GM21717 (cell line): ENCODE results near the gene TACR1.
"Not testable (repeated sequence)": the region's sequence is repeated elsewhere in the genome, so short reads cannot be mapped to it uniquely, and the experiment has no call there.

Experiments
- ATAC-seq: cut with Tn5 transposase; IDR thresholded peaks from one replicate; pipeline ENCODE4 v1.9.1; 2021; ENCODE audit warnings: mild to moderate bottlenecking, moderate library complexity; ENCODE audit not compliant: unreplicated experiment

Gene TACR1

DNA sequence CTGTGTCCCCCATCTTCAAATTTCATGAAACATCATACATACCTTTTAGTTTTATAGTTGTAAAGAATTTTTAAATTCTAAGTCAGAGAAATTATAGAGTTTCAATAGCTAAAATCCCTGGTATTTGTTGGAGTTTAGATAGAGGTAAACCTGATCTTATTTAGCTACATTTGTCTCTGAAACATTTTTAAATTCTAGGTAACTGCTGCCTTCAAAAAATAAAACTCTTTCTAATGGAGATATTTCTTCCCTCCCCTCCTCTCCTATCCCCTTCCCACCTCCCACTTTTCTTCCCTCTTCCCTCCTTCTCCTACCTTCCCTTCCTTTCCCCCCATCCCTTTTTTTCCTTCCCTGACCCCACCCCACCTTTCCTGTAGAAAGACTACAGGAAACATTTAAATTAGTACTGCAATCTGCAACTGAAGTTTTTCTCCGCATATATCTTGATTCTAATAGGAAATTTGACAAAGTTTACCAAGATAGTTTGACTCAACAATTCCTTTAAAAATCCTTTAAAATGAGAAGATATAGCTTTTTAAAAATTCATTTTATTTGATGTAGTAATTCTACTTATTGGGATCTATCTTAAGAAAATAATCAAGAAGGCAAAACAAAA lies 4.1 kb downstream of the TACR1 start:
- no peak for ATAC-seq

DNA sequence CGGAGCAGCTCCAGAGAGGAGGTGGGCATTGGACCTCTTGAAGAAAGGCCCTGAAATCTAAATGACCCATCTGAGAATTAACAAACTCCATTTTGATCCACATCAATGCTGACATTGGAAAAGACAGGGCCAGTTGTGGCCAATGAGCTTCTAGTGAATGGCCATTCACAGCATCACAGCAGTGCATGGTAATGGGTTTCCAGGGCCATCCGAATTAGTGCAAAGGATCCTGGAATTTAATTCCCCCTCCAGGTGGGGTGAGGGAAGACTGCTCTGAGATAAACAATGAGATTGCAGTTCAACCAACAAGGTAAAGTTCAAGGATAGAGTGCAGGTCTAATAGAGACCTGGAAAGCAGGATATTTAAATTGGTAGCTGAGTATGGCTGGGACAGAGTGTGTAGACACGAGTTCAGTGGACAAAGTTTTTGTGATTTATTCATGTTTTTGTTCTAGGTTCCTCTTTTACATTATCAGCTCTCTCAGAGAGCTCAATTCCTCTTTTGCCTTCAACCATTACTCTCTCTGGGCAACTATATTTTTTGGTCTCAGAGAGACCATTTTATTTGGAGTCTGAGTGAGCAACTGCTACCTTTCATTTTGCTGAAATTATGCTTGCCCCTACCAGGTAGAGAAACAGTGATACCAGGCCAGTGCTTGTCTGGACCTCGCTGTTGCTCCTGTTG lies 5.0 kb downstream of the TACR1 start:
- no peak for ATAC-seq

DNA sequence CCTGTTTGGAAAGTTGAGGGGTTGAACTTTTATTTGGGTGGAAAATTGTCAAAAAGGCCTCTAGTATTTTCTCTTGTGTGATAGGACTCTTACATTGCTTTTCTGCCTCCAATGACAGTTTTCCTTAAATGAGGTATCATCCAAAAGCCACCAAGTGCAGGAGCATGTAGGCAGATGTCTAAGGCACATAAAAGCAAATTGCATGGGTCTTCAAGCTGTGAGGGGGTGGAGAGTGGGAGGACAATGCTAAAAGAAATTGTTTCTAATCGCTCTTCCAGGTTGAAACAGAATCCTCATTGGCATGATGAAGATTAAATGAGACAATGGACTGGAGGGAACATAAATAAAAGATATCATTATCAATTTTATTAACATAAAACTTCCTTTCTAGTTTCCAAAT lies 6.8 kb downstream of the TACR1 start:
- ATAC-seq, result no peak

DNA sequence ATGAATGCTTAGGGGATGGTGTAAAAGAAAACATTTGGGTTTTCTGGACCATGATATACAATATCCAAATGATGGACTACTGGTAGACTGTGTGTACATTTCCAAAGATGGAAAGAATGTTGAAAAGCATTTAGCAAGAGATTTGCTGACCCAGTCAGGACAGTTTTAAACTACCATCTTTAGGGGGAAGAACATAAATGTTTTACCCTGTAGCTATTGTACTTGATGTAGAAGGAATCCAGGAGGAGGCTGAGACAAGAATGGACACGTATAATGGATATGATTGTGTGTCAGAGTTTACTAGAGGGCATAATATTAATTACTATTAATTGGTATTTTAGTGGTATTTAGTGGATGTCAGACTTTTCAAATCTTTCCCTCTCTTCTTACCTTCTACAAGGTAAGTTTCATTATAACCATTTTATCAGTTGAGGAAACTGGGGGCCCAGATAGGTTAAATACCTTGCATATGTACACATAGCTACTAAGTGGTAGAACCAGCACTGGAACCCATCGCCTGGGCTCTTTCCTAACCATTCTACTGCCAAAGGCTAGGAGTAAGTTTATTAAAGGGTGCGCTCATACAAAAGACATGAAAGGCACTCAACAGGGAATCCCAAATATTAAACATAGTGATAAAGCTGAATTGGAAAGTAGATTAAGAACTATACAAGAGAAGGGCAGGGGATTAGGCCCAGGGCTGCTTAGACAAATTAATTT lies 8.9 kb downstream of the TACR1 start:
- ATAC-seq, result no peak

DNA sequence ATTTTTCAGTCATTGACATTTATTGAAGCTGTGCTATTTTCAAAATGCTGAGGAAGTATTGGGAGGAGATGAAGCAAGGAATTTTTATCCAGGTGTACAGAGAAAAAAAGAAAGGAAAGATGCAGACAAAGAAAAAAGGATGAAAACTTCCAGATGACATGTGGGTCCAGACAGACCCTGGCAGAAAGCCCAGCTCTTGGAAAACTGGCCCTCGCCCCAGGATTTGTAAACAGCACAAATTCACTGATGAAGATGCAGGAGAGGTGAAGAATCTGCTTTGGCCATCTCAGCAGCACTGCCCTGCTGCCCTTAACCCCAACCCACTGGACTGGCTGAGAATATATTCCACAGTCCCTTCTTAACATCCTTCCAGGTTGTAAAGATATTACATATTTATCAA lies 12.5 kb downstream of the TACR1 start:
- ATAC-seq, result no peak

DNA sequence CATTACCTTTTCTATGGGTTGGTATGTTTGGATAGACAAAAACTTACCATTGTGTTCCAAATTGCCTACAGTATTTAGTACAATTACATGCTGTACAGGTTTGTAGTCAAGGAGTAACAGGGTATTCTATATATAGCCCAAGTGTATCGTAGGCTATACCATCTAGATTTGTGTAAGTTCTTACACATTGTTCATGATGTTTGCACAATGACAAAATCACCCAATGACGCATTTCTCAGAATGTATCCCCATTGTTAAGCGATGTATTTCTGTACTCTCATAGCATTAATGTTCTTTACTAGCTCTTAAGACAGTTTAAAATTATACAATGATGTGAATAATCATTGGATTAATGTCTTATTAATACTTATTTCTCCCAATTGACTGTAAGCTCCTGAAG lies 16.7 kb downstream of the TACR1 start:
- no peak for ATAC-seq

DNA sequence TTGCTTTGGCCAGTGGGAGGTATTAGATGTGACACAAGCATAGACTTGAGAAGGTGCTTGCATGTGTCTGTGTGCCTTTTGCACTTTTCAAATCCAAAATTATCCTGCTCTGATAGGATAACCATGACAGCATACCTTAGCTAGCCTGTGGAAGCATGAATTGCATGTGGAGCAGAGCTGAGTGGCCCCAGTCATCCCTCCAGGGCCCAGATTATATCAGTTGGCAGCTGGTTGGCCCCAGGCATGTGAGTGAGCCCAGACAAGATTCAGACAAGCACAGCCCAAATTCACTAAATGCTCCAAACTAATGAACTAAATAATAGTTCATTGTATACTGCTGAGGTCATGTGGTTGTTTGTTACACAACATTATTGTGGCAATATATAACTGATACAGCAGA lies 18.8 kb downstream of the TACR1 start:
- no peak for ATAC-seq

DNA sequence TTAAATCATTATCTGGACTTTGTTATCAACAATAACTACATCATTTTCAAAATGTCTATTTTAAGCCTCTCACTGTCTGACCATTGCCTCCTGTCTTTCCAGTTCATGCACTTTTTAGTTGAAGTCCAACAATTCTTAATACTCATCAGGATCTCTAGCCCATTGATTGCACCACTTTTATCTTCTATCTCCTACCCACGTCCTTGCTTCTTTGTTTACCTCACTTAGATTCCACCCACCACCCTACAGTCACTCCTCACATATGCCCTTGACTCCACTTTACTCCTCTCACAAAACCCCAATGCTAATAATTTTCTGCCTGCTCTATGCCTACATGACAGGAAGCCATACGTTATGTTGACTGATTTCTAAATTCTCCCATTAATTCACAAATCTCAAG lies 21.9 kb downstream of the TACR1 start:
- ATAC-seq, result no peak

DNA sequence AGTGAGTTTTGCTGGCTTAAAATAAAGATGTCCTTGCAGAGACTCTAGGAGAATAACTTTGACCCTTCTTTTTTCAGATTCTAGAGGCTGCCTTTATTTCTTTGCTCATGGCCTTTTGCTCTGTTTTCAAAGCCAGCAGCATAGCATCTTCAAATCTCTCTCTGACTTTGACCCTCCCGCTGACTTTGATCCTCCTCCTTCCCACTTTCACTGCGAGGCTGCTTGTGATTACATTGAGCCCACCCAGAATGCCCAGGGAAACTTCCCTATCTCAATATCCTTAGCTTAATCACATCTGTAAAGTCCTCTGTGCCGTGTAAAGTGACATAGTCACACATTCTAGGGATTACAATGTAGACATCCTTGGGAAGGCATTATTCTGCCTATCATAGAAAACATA lies 23.9 kb downstream of the TACR1 start:
- no peak for ATAC-seq

DNA sequence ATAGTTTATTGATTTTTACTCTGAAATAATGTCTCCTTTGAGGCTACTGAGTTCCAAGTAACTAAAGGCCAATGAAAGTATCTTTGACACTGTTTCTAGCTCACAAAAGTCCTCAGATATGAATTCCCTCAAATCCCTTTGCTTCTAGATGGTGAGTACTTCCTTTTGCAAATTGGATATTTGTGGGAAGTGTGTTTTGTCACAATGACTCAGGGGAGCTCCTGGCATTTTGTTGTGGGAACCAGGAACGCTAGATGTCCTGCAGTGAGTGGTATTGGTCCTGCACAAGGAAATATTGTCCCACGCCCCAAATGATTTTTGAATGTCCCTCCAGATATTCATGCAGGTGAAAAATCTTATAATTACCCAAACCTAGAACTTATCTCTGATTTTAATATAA lies 24.3 kb downstream of the TACR1 start:
- ATAC-seq, result no peak

DNA sequence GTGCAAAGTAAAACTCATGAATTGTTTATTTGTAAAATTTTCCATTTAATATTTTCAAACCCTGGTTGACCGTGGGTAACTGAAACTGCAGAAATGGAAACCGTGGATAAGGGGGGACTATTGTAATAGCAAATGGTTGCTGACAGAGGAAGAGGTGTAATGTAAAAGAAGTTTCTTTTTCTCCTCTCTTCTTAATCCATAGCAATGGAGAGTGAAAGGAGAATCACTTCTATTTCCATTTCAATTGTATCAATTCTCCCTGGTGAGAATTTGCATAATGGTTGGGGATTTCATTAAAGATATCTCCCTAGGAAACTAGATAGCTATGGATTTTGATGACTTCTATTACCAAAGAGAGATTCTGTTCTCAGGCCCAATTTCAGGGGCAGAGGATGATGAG lies 24.8 kb downstream of the TACR1 start:
- no peak for ATAC-seq

DNA sequence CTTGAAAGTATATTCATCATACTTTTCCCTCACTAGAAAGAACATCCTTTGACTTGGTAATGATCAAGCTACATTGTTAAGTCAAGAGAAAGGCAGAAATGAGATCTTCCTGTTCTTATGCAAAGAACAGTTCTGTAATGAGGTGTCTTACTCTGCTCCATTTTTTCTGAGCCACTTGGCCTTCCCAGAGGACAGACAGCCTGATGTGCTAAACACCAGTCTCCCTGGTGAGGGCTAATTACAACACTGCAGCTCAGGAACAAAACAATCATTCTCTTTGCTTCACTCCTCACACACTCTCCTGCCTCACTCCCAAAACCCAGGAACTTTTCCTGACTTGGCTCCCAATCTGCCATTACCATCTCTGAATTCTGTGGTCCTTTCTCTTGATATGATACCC lies 25.6 kb downstream of the TACR1 start:
- ATAC-seq, result no peak

DNA sequence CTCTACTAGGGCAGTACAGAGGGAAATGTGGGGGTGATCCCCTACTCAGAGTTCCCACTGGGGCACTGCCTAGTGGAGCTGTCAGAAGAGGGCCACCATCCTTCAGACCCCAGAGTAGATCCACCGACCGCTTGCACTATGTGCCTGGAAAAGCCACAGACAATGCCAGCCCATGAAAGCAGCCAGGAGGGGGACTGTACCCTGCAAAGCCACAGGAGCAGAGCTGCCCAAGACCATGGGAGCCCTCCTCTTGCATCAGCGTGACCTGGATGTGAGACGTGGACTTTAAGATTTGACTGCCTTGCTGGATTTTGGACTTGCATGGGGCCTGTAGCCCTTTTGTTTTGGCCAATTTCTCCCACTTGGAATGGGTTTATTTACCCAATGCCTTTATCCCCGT lies 27.9 kb downstream of the TACR1 start:
- ATAC-seq, result not testable (repeated sequence)

DNA sequence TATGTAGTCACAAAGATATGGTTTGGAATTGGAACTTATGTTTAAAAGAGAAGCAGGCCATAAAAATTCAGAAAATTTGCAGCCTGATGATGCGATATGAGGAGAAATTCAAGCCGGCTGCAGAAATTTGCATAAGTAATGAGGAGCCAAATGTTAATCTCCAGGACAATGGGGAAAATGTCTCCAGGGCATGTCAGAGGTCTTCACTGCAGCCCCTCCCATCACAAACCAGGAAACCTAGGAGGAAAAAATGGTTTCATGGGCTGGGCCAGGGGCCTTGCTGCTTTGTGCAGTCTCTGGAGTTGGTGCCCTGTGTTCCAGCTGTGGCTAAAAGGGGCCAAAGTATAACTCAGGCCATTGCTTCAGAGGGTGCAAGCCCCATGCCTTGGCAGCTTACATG lies 28.4 kb downstream of the TACR1 start:
- ATAC-seq, result no peak

DNA sequence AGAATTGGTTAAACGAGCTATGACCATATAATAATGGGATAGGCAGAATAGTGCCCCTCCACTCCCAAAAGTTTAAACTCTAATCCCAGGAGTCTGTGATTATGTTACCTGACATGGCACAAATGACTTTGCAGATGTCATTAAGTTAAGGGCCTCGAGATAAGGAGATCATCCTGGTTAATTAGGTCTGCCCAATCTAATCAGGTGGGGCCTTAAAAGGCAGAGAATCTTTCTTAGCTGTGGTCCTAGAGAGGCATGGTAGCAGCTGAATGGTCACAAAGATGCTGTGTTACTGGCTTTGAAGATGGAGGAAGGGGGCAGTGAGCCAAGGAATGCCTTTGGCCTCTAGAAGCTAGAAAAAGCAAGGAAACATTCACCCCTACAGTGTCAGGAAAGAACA lies 31.1 kb downstream of the TACR1 start:
- ATAC-seq, result no peak

DNA sequence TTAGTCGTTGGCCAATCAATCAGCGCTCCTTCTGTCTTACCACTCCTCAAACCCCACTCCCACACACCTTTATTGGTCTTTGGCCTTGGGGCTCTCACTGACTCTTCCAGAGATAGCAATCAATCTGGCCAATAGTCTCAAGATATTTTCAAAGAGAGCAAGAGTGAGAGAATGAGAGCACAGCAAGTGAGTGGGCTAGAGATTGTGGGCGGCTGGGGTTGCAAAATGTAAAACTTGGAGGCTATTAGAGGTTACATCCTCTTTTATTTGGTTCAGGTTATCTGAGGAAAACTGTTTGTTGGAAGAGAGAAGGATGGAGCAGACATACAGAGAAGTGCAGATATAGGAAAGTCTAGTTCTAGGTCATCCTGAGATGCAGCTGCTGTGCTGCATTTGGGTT lies 32.8 kb downstream of the TACR1 start:
- ATAC-seq, result no peak

DNA sequence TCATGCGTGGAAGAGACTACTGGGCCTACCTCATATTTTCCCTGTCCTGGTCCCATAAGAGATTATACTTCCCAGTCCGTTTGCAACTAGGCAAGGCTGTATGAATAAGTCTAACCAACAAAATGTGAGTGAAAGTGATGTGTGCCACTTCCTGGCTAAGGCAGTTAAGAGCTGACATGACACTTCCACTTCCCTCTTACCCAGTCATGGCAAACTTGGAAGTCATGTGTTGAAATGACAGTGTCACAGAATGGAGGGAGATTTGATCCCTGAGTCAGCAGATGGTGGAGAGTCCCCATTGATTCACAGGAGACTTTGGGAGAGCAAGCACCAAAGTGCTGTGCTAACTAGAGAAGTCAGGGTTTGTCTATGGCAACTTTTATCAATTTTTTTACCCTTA lies 36.4 kb downstream of the TACR1 start:
- no peak for ATAC-seq

DNA sequence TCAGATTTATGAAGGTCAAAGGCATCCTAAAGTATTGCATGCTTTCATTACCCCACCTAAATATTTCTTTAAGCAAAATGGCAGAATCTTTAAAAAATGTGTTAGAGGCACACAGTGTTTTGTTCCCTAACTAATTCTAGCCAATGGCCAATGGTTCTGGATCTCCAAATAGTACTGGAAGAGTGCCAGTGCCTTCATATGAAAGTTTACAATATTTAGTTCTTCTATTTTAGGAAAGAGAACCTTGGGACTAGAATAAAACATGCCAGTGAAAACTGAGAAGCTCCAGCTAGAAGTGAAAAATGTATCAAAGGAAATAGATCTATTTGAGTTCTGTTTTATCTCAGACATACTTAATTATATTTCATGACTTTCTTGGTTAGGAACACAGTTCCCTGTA lies 37.1 kb downstream of the TACR1 start:
- no peak for ATAC-seq

DNA sequence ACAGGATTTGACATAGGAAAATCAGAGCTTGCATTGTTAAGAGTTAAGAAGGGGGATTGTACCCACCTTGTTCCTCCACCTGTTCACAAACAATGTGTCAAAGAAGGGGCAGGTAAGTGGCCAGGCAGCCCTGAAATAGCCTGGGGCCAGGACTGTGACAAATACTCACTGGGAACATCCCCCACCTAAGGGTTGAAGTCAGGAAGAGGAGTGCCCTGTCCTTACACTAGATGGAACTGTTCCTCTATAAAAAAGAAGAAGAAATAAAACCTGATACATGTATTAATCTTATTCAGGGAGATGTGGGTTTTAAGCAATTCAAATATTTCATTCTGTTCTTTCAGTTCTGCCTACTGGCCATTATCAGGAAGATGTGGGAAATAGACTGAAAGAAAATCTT lies 41.9 kb downstream of the TACR1 start:
- no peak for ATAC-seq

DNA sequence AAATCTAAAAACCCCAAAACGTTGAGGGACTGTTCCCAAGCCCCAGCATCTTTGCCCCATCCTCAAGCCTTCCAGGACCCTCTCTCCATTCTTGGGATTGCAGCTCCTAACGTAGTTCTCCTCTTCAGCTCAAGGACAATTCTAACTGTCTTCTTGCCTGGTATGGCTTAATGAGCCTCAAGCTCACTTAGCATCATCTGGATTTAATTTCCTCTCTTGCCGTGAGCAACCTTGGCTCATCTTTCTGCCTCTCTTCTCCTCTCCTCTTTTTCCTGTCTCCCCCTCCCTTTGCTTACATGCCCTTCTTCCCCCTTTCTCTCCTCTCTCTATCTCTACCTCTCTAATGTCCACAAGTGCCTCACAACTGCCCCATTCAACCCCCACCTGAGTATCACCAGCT lies 44.2 kb downstream of the TACR1 start:
- no peak for ATAC-seq

DNA sequence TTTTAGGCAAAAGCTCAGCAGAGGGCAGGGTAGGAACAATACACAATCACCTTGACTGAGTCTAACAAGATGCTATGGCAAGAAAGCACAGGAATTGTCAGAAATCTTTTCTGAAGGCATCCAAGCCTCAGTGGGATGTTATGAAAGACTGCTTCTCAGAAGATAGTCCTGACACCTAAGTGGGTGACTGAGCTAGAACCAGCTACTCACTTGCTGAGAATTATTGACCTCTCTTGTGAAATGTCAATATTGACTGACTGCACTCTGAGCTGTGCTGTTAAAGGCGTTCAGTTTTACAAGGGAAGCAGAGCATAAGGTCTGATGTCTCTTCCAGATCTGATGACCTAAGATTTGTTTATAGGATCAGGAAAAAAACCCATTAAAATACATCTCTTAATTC lies 46.1 kb downstream of the TACR1 start:
- no peak for ATAC-seq

DNA sequence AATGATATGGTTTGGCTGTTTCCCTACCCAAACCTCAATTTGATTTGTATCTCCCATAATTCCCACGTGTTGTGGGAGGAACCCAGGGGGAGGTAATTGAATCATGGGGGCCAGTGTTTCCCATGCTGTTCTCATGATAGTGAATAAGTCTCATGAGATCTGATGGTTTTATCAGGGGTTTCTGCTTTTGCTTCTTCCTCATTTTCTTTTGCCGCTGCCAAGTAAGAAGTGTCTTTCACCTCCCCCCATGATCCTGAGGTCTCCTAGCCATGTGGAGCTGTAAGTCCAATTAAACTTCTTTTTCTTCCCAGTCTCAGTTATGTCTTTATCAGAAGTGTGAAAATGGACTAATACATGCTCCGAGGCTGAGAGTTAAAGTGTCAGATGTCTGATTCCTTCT lies 47.1 kb downstream of the TACR1 start:
- not testable (repeated sequence) for ATAC-seq
